Neutrophil (primary cell): Measurements from ENCODE around the gene NDST3.

Experiments used
- H3K27ac ChIP-seq: fragments of 200-600 bp; sonication (generic); 2 replicates; pipeline ENCODE4 v1.5.1; 2016; ENCODE audit warnings: mild to moderate bottlenecking, moderate library complexity
- H3K27me3 ChIP-seq: fragments of 200-600 bp; sonication (generic); 2 replicates; pipeline ENCODE4 v1.6.0; 2016; ENCODE audit warnings: mild to moderate bottlenecking
- H3K36me3 ChIP-seq: fragments of 200-600 bp; sonication (generic); 2 replicates; pipeline ENCODE4 v1.5.1; 2017
- H3K4me1 ChIP-seq, 2 experiments: fragments of 200-600 bp in 1 of 2; sonication (generic) in 1 of 2; 1 replicate in 1 of 2; 2 replicates in 1 of 2; pipeline versions ENCODE4 v1.5.1 to v1.6.1; 2013 to 2016; ENCODE audit warnings: low read depth in 1 of 2, low read length in 1 of 2, mild to moderate bottlenecking in 1 of 2, moderate library complexity in 1 of 2; ENCODE audit not compliant: control insufficient read depth in 1 of 2, insufficient read depth in 1 of 2
- H3K4me3 ChIP-seq, 2 experiments: fragments of 200-600 bp in 1 of 2; sonication (generic) in 1 of 2; 1 replicate in 1 of 2; 2 replicates in 1 of 2; pipeline ENCODE4 v1.5.1; 2013 to 2016; ENCODE audit warnings: low read depth in 1 of 2, low read length in 1 of 2, mild to moderate bottlenecking in 1 of 2, moderate library complexity in 1 of 2
- H3K9me3 ChIP-seq: fragments of 200-600 bp; sonication (generic); 2 replicates; pipeline ENCODE4 v1.5.1; 2016
- TF ChIP-seq, protein P1 (sequence below): fragments of 200-600 bp; sonication (generic); IDR thresholded peaks from 2 replicates; pipeline ENCODE4 v1.5.1; 2016; ENCODE audit warnings: antibody characterized with exemption

Gene NDST3

DNA sequence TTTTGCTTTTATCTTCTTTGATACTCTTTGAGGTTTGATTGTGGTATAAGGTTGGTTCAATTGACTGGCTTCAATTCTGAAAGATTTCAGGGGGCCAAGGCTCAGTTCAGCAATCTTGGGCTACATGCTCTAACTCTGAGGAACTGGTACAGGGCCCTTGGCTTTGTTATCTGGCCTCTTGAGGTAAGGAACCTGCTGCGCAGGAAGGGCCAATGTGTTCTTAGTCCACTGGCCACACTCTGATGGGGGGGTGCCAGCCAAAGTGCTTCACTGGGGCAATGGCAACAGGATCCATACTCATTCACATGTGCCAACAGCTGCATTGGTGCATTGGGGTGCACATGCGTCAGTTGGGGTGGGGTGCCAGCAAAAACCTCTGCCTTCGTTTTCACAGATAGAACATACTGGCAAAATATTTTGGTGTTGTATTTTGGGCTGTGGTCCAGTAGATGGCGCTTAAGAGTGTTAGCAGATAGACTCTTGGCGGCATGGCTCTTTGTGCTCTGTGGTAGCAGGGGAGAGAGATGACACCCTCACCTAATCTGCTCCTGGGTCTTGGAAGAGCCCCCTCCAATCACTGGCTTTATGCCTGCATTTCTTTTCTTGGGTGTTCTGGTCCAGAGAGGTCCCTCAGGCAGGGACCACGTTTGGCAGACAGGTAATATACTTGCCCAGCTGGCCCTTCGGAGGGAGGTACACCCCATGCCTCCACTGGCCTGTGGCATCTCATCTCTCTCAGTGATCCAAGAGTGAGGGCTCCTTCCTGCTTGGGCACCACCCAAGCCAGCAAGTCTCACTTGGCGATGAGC lies 42.9 kb downstream of the NDST3 start:
- Histone ChIP-seq H3K36me3 (no peaks in the 10 kb centered on the region), H3K27ac (no peak overlapping the region), H3K9me3 (no peaks in the 10 kb centered on the region), H3K4me3 (no peak overlapping the region), H3K4me1 (no peaks in the 10 kb centered on the region), H3K27me3 (no peaks in the 10 kb centered on the region)
- TF ChIP-seq, protein P1, sequence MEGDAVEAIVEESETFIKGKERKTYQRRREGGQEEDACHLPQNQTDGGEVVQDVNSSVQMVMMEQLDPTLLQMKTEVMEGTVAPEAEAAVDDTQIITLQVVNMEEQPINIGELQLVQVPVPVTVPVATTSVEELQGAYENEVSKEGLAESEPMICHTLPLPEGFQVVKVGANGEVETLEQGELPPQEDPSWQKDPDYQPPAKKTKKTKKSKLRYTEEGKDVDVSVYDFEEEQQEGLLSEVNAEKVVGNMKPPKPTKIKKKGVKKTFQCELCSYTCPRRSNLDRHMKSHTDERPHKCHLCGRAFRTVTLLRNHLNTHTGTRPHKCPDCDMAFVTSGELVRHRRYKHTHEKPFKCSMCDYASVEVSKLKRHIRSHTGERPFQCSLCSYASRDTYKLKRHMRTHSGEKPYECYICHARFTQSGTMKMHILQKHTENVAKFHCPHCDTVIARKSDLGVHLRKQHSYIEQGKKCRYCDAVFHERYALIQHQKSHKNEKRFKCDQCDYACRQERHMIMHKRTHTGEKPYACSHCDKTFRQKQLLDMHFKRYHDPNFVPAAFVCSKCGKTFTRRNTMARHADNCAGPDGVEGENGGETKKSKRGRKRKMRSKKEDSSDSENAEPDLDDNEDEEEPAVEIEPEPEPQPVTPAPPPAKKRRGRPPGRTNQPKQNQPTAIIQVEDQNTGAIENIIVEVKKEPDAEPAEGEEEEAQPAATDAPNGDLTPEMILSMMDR, result no peak

DNA sequence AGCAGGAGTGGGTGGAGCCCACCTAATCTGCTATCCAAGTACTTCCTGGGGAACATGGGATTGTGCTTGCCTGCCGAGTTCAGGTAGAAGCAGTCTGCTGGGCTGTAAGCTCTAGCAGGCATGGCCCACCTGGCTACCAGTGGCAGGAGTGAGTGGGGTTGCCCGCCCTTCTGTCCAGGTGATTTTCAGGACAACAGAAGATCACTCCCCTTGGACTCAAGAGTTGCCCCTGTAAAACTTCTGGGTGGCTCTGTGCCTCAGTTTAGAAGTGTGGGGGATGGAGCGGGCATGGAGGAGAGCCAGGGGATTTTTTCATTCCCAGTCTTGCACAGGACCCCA lies 43.5 kb downstream of the NDST3 start:
- H3K4me1 ChIP-seq, result no peaks in the 10 kb centered on the region
- TF ChIP-seq, protein P1, result no peak
- H3K27ac ChIP-seq, result no peak overlapping the region
- no peak overlapping the region for H3K4me3 ChIP-seq
- H3K36me3 ChIP-seq, result no peaks in the 10 kb centered on the region
- H3K9me3 ChIP-seq, result no peaks in the 10 kb centered on the region
- no peaks in the 10 kb centered on the region for H3K27me3 ChIP-seq

DNA sequence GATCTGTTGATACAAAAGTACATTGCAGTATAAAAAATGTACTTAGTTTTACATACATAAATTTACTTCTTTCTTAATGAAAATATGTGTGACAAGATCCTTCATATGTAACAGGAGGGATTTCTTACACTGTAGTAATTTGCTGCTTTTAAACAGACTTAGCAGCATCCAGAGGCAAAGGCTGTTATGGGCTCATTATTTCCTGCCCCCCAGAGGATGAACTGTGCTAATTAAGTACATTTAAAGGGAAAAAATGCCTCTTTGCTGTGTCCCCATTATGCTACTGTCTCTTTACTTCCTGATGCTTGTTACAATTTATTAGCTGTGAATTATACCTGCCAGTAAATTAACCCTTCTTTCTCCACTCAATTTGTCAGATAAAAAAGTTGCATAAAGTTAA lies 47.1 kb downstream of the NDST3 start:
- TF ChIP-seq, protein P1, result no peak
- Histone ChIP-seq H3K4me1 (no peaks in the 10 kb centered on the region), H3K36me3 (no peaks in the 10 kb centered on the region), H3K4me3 (no peak overlapping the region), H3K27me3 (no peaks in the 10 kb centered on the region), H3K9me3 (no peaks in the 10 kb centered on the region), H3K27ac (no peak overlapping the region)

DNA sequence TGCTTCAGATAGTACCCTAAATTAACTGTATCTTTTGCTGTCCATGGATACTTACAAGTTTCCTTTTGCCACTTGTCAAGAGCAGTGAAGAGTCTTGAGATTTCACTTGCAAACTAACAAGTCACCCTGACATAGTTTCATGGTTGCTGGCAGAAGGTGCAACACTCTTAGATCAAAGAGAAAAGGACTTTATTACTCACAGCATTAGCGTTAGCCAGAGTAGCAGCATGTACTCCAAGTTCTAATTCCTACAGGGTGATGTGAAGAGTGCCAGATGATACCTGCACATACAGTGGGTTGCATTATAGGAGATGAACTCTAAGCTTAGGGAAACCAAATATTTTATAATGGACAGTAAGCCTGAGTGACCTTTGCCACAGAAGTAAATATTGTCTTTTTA lies 47.9 kb downstream of the NDST3 start:
- no peak overlapping the region for H3K4me3 ChIP-seq
- no peaks in the 10 kb centered on the region for H3K9me3 ChIP-seq
- H3K36me3 ChIP-seq, result no peaks in the 10 kb centered on the region
- H3K27ac ChIP-seq, result no peak overlapping the region
- no peaks in the 10 kb centered on the region for H3K27me3 ChIP-seq
- TF ChIP-seq, protein P1, result no peak
- no peaks in the 10 kb centered on the region for H3K4me1 ChIP-seq

DNA sequence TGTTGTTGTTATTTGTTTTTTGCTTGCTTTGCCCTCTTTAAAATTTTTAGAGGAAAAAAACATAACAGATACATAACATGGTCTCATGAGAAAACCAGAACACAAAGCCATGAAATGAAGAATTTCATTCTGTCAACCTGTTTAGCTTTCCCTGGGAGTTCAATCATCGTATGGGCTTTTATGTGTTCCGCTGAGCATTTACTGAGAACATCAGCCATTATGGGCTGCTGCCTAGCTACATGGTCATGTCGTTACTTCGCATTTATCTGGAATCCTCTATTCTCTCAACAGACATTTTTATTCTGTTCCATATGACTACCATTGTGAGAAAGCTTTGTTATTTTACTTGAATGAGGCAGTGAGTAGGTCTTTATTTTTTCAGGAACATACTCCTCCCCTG lies 51.4 kb downstream of the NDST3 start:
- TF ChIP-seq, protein P1, result no peak
- Histone ChIP-seq H3K36me3 (no peaks in the 10 kb centered on the region), H3K27ac (no peak overlapping the region), H3K9me3 (no peaks in the 10 kb centered on the region), H3K4me1 (no peaks in the 10 kb centered on the region), H3K4me3 (no peak overlapping the region), H3K27me3 (no peaks in the 10 kb centered on the region)
